ENCODE measurements around the gene CEMP1.

The CEMP1 gene

GRCh38 chr16:2485811-2486507 is 45.2 kb downstream of the CEMP1 start:
- DNase-seq (ENCODE audit: low read depth) = no peak
- H3K4me3 ChIP-seq (ENCODE audit: low read length) = no peak overlapping the region
- no peak for TF ChIP-seq CTCF (conservative IDR thresholded peaks at IDR 0.05; ENCODE audit: low read depth, low read length)

- no peak for DNase-seq (ENCODE audit: low read depth)
- no peak overlapping the region for H3K4me3 ChIP-seq (ENCODE audit: low read length)
- TF ChIP-seq CTCF (conservative IDR thresholded peaks at IDR 0.05; ENCODE audit: low read depth, low read length) = no peak
Measured at GRCh38 chr16:2484898-2485508, 46.2 kb downstream of the CEMP1 start.

GRCh38 chr16:2483939-2484897 is 47.0 kb downstream of the CEMP1 start:
- H3K4me3 ChIP-seq (ENCODE audit: low read length) = no peak overlapping the region
- TF ChIP-seq CTCF (conservative IDR thresholded peaks at IDR 0.05; ENCODE audit: low read depth, low read length) = no peak

GRCh38 chr16:2482708-2483534 is 48.3 kb downstream of the CEMP1 start:
- no peak for TF ChIP-seq CTCF (conservative IDR thresholded peaks at IDR 0.05; ENCODE audit: low read depth, low read length)
- H3K4me3 ChIP-seq (ENCODE audit: low read length) = no peak overlapping the region
- DNase-seq (ENCODE audit: low read depth) = no peak

More at GRCh38 chr16:2483939-2484897, 47.0 kb downstream of the CEMP1 start:
- no peak for DNase-seq (ENCODE audit: low read depth)

- no peak overlapping the region for H3K4me3 ChIP-seq (ENCODE audit: low read length)
- no peak for TF ChIP-seq CTCF (conservative IDR thresholded peaks at IDR 0.05; ENCODE audit: low read depth, low read length)
- no peak for DNase-seq (ENCODE audit: low read depth)
Measured at GRCh38 chr16:2482249-2482648, 49.0 kb downstream of the CEMP1 start.

- no peak overlapping the region for H3K4me3 ChIP-seq (ENCODE audit: low read length)
- no peak for TF ChIP-seq CTCF (conservative IDR thresholded peaks at IDR 0.05; ENCODE audit: low read depth, low read length)
- no peak for DNase-seq (ENCODE audit: low read depth)
Measured at GRCh38 chr16:2481676-2482075, 49.5 kb downstream of the CEMP1 start.
